GM21737 (cell line): ENCODE data around the gene ENOSF1.
A peak's percentile ranks its signal among the peaks of the same experiment; 100 is the strongest.

ENCODE experiments used
- ATAC-seq: cut with Tn5 transposase; IDR thresholded peaks from one replicate; pipeline ENCODE4 v1.9.1; 2021; ENCODE audit warnings: mild to moderate bottlenecking, moderate library complexity; ENCODE audit not compliant: unreplicated experiment

Gene ENOSF1

GRCh38 chr18:675307-675706 lies 37.1 kb downstream of the ENOSF1 start:
- no peak for ATAC-seq

- ATAC-seq: no peak
These were observed 38.7 kb downstream of the ENOSF1 start for GRCh38 chr18:673769-674168.

DNA sequence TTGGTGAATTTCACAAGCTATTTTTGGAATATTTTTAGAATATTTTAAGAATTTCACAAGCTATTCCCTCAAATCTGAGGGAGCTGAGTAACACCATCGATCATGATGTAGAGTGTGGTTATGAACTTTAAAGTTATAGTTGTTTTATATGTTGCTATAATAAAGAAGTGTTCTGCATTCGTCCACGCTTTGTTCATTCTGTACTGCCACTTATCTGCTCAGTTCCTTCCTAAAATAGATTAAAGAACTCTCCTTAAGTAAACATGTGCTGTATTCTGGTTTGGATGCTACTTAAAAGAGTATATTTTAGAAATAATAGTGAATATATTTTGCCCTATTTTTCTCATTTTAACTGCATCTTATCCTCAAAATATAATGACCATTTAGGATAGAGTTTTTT lies 39.1 kb downstream of the ENOSF1 start:
- no peak for ATAC-seq

DNA sequence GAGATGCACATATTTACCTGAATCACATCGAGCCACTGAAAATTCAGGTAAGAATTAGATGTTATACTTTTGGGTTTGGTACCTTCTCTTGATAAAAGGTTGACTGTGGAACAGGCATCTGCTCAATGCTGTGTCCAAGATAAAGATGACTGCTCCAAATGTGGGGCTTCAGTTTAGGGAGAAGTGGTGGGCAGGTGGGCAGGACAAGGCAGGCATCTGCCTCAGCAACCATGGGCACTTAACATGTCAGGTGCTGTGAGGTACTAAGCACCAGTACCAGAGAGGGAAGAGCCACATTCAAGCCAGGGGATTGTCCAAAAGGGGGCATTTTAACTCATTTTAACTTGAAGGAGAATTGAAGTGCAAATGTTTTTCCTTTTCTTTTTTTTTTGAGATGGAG lies 41.0 kb downstream of the ENOSF1 start:
- no peak for ATAC-seq

- no peak for ATAC-seq
These were observed 41.9 kb downstream of the ENOSF1 start for GRCh38 chr18:670522-670921.

DNA sequence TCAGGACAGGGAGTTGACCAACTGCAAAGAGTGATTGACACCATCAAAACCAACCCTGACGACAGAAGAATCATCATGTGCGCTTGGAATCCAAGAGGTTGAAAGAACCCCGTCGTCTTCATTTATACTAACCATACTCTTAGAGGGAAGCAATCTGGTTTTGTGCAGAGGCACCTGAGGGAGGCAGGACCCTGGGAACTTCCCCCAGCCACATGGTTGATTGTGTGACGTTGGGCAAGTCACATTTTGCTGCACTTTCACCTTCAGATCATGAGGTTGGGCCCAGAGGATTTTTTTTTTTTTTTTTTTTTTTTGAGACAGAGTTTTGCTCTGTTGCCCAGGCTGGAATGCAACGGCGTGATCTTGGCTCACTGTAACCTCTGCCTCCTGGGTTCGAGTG lies 43.4 kb downstream of the ENOSF1 start:
- ATAC-seq: no peak

GRCh38 chr18:668260-668659 lies 44.2 kb downstream of the ENOSF1 start:
- no peak for ATAC-seq

DNA sequence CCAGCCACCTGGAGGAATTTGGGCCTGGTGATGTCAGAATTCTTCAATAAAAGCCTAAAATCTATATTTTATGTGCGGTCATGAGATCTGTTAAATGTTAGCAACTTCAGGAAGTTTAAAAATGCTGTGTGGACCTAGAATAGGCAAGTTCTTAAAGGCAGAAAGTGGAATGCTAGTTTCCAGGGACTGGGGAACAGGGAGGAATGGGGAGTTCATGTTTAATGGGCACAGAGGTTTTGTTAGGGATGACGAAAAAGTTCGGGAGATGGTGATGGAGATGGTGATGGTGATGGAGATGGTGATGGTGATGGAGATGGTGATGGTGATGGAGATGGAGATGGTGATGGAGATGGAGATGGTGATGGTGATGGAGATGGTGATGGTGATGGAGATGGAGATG lies 45.8 kb downstream of the ENOSF1 start:
- ATAC-seq: no peak

- no peak for ATAC-seq
These were observed 46.3 kb downstream of the ENOSF1 start for GRCh38 chr18:666177-666576.

DNA sequence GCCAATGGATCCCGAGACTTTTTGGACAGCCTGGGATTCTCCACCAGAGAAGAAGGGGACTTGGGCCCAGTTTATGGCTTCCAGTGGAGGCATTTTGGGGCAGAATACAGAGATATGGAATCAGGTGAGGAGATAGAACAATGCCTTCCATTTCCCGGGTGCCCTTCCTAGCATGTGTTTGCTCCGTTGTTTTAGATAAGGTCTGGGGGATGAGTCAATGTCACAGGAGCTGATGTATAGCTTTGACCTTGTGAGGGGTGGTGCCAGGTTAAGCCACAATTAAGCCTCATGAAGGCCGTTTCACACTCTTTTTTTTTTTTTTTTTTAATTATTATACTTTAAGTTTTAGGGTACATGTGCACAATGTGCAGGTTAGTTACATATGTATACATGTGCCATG lies 50.2 kb downstream of the ENOSF1 start:
- no peak for ATAC-seq

GRCh38 chr18:659597-659996 lies 52.8 kb downstream of the ENOSF1 start:
- no peak for ATAC-seq

DNA sequence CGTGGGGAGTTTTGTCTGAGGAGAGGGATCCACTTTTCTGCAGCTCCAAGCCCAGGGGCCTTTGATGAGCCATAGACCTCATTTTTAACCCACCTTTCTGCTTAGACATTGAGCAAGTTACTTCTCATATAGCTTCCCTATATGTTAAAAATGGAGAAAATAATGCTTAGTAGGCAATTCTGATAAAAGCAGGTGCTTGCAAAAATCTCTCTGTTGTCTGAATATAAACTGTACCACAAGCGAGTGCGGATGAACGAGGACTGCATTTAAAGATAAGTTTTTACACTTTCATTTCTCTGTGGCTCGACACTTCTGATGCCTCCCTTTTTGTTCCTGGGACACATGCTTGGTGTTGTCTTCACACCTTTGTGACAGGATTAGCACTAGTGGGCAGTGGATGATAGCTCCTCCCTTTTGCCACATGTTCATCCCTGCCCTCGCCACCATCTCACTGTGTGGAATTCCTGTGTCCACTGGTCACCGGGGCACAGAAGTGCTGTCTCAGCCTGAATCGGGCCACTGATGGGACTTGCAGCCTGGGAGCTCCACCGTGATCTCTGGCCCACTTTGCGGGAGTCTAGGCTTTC lies 53.4 kb downstream of the ENOSF1 start:
- ATAC-seq: no peak

DNA sequence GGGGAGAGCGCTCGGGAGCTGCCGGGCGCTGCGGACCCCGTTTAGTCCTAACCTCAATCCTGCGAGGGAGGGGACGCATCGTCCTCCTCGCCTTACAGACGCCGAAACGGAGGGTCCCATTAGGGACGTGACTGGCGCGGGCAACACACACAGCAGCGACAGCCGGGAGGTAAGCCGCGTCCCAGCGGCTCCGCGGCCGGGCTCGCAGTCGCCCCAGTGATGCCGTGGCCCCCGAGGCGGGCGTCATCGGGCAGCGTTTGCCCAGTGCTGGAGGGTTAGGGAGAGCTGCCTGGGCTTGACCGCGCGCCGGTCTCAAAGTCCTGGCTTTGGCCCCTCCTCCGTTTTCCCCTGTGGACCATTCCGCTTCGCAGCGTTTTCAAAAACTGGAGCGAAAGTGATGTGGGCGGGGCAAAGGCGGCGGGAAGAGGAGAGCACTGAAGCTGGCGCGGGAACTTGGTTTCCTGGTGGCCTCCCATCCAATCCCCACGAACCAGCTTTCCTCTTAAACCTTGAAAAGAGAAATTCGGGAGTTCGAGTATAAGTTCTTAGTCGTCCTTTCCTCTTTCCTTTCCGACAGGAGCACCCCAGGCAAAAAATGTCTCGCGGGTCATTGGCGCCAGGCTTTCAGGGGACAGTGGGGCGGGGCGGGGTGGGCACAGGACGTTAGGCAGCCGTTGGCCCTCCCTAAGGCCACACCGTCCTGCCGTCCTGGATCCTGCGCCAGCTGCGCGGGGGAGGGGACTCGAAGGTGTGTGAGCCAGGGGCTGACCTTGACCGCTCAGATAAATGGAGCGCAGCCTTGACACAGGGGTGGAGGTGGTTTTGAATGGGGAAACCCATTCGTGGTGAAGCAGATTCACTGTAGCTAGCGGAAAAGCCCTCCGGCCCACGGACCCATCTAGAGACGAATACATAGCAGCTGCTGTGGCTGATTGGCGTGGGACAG lies 54.2 kb downstream of the ENOSF1 start:
- ATAC-seq: peak; percentile 56

DNA sequence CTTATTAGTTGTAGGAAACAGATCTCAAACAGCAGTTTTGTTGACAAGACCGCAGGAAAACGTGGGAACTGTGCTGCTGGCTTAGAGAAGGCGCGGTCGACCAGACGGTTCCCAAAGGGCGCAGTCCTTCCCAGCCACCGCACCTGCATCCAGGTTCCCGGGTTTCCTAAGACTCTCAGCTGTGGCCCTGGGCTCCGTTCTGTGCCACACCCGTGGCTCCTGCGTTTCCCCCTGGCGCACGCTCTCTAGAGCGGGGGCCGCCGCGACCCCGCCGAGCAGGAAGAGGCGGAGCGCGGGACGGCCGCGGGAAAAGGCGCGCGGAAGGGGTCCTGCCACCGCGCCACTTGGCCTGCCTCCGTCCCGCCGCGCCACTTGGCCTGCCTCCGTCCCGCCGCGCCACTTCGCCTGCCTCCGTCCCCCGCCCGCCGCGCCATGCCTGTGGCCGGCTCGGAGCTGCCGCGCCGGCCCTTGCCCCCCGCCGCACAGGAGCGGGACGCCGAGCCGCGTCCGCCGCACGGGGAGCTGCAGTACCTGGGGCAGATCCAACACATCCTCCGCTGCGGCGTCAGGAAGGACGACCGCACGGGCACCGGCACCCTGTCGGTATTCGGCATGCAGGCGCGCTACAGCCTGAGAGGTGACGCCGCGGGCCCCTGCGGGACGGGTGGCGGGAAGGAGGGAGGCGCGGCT lies 55.0 kb downstream of the ENOSF1 start, which contains the start of gene TYMS:
Gene TYMS, plus strand, starts transcription at position 343 of the 690 bp plus-strand sequence. Its CDS starts 90 bp downstream, at position 433.
- peak; percentile 49 for ATAC-seq

- no peak for ATAC-seq
These were observed 57.0 kb downstream of the ENOSF1 start for GRCh38 chr18:655445-655844.

DNA sequence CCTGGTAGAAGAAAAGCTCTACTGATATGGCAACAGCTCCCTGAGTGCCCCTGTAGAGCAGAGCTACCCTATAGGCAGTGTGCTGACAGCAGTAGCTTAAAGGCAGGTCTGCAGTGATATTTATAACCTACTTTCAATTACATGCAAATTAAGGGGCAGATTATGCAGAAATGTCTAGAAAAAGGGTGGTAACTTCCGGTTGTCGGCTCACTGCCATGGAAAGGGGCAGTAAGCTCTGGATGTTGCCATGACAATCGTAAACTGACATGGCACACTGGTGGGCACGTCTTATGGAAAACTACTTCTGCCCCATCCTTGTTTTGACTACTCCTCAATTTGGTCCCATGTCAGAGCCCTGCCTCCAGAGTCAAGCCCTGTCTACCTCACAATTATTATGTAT lies 57.8 kb downstream of the ENOSF1 start:
- no peak for ATAC-seq

- ATAC-seq: no peak
These were observed 58.9 kb downstream of the ENOSF1 start for GRCh38 chr18:653512-653911.

- no peak for ATAC-seq
These were observed 60.3 kb downstream of the ENOSF1 start for GRCh38 chr18:652131-652530.

GRCh38 chr18:650428-650858 lies 62.0 kb downstream of the ENOSF1 start:
- ATAC-seq: peak; percentile 94

- no peak for ATAC-seq
These were observed 63.1 kb downstream of the ENOSF1 start for GRCh38 chr18:649341-649740.

- no peak for ATAC-seq
These were observed 65.1 kb downstream of the ENOSF1 start for GRCh38 chr18:647304-647703.
